ENCODE results near the gene TRAPPC5.

GRCh38 chr19:7633698-7634097 lies 46.9 kb upstream of the TRAPPC5 start, which contains the start of gene PCP2:
- no peak for TF ChIP-seq CREB5 (CRISPR knock-in tag; IDR thresholded peaks at IDR 0.05; ENCODE audit: low read depth)
- no peak for TF ChIP-seq ZNF565 (CRISPR knock-in tag; conservative IDR thresholded peaks at IDR 0.05; ENCODE audit: low read depth)
- no peak for TF ChIP-seq ARNTL (CRISPR knock-in tag; IDR thresholded peaks at IDR 0.05; ENCODE audit: borderline replicate concordance, low read depth)
- TF ChIP-seq TCF4 (CRISPR knock-in tag; IDR thresholded peaks at IDR 0.05; ENCODE audit: borderline replicate concordance), result no peak
- no peak for TF ChIP-seq TOX (CRISPR knock-in tag; IDR thresholded peaks at IDR 0.05; ENCODE audit: borderline replicate concordance)
- TF ChIP-seq OSR1 (CRISPR knock-in tag; IDR thresholded peaks at IDR 0.05), result no peak
- no peak for TF ChIP-seq CSDC2 (CRISPR knock-in tag; IDR thresholded peaks at IDR 0.05)
- TF ChIP-seq ZFP3 (CRISPR knock-in tag; IDR thresholded peaks at IDR 0.05), result no peak
- TF ChIP-seq RARB (CRISPR knock-in tag; IDR thresholded peaks at IDR 0.05), result no peak
- TF ChIP-seq SNAI2 (CRISPR knock-in tag; IDR thresholded peaks at IDR 0.05), result no peak
- no peak for TF ChIP-seq ZFP30 (CRISPR knock-in tag; IDR thresholded peaks at IDR 0.05)
- TF ChIP-seq PATZ1 (CRISPR knock-in tag; IDR thresholded peaks at IDR 0.05; ENCODE audit: borderline replicate concordance), result no peak
- TF ChIP-seq ZC3H10 (CRISPR knock-in tag; IDR thresholded peaks at IDR 0.05), result no peak
